Breast epithelium (tissue), 3 donors: Measurements from ENCODE around the gene CACNA2D2.

Source experiments
- POLR2A ChIP-seq: fragments of 450-650 bp; IDR thresholded peaks from one replicate; pipeline ENCODE4 v1.6.1; 2016; ENCODE audit warnings: antibody characterized with exemption, mild to moderate bottlenecking, moderate library complexity
- POLR2AphosphoS5 ChIP-seq, 3 donors: sonication (generic); formaldehyde crosslinking; IDR thresholded peaks; one replicate each; pipeline ENCODE4 v1.6.1; 2017; ENCODE audit warnings: antibody characterized with exemption in 3 of 3
- TF ChIP-seq, protein P1 (sequence below), 3 donors: fragments of 450-650 bp; IDR thresholded peaks; one replicate each; pipeline ENCODE4 v1.5.1; 2016 to 2017; ENCODE audit warnings: antibody characterized with exemption in 3 of 3, mild to moderate bottlenecking in 3 of 3, moderate library complexity in 3 of 3

DNA sequence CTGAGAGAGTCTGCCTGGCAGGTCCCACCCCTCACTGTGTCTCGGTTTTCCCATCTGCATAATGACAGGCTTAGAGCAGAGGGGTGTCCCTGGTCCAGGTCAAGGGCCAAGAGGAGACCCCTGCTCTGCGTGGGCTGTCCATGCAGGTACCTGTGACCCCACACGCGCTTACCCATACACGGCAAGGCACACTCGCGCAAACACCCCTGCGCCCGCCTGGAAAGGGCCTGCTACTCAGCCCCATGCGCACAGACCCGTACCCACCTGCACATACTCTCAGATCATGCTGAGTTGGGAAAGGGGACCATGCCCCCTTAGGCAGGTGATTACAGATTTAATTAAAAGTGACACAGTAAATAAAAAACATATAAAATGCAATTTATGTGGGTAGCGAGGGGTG, 120.7 kb downstream of the CACNA2D2 start:
- TF ChIP-seq, protein P1, sequence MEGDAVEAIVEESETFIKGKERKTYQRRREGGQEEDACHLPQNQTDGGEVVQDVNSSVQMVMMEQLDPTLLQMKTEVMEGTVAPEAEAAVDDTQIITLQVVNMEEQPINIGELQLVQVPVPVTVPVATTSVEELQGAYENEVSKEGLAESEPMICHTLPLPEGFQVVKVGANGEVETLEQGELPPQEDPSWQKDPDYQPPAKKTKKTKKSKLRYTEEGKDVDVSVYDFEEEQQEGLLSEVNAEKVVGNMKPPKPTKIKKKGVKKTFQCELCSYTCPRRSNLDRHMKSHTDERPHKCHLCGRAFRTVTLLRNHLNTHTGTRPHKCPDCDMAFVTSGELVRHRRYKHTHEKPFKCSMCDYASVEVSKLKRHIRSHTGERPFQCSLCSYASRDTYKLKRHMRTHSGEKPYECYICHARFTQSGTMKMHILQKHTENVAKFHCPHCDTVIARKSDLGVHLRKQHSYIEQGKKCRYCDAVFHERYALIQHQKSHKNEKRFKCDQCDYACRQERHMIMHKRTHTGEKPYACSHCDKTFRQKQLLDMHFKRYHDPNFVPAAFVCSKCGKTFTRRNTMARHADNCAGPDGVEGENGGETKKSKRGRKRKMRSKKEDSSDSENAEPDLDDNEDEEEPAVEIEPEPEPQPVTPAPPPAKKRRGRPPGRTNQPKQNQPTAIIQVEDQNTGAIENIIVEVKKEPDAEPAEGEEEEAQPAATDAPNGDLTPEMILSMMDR (IDR thresholded peaks at IDR 0.05), result no peak
- no peak for TF ChIP-seq POLR2A
- no peak for TF ChIP-seq POLR2AphosphoS5 (IDR thresholded peaks at IDR 0.05)
